Measurements from ENCODE around the gene ATP11A.

The ATP11A gene

GRCh38 chr13:112923962-112924361 is 234.1 kb downstream of the ATP11A start:
- no peak for DNase-seq (ENCODE audit: low read depth in 1 of 2, low spot score in 1 of 2)

DNA sequence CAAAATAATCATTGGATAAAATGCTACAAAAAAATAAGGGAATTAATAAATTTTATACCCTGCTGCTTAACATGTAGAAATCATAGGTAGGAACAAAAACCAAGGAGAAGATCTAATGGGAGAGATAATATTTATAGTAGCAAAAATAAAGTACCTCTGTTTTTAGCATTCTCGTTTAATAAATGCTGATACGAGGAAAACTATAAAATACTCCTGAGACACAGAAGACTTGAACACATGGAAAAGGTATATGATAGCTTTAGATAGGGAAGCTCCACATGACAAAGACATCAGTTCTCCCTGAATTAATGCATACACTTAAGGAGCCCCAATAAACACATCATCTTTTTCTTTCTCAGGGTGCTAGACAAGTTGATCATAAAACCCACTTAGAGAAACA is 234.5 kb downstream of the ATP11A start:
- no peak for DNase-seq (ENCODE audit: low read depth in 1 of 2, low spot score in 1 of 2)

DNA sequence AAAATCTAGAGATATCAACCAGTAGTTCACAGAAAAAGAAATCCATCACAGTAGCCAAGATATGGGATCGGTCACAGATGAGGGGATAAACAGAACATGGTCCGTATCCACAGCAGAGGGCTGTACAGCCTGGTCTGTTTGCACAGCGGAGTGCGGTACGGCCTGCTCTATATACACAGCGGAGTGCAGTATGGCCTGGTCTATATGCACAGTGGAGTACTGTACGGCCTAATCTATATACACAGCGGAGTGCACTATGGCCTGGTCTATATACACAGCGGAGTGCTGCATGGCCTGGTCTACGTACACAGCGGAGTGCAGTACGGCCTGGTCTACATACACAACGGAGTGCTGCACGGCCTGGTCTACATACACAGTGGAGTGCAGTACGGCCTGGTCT is 236.2 kb downstream of the ATP11A start:
- no peak for DNase-seq (ENCODE audit: low read depth in 1 of 2, low spot score in 1 of 2)

DNA sequence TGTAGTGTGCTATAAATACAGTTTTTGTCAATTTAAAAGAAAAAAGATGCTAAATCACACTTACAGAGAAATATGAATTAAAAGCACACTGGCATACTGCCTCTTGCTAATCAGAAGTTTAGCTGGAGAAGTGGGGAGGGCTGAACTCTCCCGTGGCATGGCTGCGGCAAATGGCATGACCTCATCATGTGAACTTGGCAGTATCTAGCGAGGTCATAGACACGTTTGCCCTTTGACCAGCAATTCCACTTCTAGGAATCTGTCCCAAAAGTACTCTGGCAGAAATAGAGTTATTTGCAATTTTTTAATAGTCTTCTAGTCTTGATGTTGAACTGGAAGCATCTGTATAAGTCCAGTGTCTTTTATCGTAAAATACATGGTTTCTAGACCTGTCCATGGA is 237.2 kb downstream of the ATP11A start:
- no peak for DNase-seq (ENCODE audit: low read depth in 1 of 2, low spot score in 1 of 2)

GRCh38 chr13:112928020-112928971 is 238.5 kb downstream of the ATP11A start:
- no peak for DNase-seq (ENCODE audit: low read depth in 1 of 2, low spot score in 1 of 2)

DNA sequence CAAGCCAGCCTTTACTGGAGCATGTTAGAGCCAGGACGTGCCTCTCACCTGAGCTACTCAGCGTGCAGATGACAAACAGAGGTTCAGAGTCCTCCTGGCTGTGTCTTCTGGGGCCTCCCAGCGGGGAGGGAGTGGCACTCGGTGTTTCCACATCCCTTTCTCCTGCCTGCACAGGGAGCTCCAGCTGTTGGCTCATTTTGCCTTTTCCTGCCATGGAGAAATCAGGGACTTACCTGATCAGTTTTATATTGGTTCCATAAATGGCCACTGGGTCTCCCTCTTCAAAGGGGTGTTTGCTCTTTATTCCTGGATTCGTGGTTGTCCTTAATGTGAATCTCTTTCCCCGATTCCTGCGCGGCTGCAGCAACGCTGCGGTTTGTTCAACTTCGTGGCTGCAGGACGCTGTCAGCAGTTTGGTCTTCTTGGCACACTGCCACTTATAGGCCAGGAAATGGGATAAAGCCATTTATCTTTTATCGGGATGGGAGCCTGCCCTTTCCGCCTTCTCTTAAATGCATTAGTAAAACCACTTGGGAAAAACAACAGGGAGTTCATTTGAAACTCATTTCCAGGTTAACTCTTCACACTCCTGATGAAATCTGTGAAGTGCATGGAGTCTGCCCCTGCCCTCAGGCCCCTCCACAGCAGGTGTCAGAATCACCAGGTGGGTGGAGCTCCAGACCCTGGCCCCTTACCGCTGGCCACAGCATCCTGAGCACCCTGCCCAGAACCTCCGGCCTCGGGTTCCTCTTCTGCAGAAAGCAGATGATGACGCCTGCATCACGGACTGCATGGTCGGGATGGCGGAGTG is 239.3 kb downstream of the ATP11A start:
- DNase-seq (ENCODE audit: low read depth in 1 of 2, low spot score in 1 of 2): no peak

DNA sequence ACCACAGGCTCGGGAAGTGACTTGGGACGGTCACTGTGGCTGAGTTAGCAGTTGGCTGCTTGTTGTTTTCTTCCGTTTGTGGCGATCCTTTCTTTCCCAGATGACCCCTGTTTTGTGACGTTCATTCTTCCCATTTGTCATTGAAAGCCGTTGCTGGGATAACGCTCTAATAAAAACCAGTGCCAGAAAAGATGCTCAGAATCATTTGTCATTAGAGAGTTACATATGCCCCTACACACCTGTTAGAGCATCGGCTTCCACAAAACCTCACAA is 239.9 kb downstream of the ATP11A start:
- no peak for DNase-seq (ENCODE audit: low read depth in 1 of 2, low spot score in 1 of 2)

- DNase-seq (ENCODE audit: low read depth in 1 of 2, low spot score in 1 of 2): no peak
Observed at GRCh38 chr13:112930192-112930591, 240.4 kb downstream of the ATP11A start.

DNA sequence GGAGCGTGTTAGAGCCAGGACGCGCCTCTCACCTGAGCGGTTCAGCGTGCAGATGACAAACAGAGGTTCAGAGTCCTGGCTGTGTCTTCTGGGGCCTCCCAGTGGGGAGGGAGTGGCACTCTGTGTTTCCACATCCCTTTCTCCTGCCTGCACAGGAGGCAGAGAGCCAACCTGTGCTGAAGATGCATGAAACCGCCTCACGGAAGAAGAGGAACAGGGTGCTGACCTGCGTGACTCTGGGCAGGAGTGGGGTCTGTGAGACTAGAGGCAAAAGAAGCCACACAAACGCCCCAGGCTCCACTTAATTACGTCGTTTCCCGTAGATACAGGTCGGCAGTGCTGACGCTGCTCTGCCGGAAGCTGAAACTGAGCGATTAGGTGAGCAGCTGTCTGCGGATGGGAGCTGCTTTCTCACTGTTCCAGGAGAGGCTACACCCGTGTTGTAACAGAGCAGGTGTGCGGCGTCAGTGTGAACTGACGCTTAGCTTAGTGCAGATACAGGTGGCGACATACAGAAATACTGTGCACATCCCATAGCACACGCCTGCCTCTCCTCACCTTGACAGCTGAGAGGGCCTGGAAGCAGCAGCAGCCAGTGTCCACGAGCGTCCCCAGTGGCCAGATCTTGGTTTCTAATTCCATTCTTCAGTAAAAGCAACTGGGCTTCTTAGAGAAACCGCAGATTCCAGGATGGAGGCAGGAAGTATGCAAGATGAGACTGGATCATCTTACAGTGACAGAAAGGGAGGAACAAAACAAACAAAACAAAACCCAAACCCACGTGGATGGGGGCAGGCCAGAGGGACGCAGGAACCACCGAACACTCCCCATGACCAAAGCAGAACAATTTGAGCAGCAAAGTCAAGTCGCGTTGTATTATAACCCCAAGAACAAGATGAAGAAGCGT is 241.4 kb downstream of the ATP11A start:
- no peak for DNase-seq (ENCODE audit: low read depth in 1 of 2, low spot score in 1 of 2)

- DNase-seq (ENCODE audit: low read depth in 1 of 2, low spot score in 1 of 2): no peak
Observed at GRCh38 chr13:112932971-112933370, 243.1 kb downstream of the ATP11A start.

- no peak for DNase-seq (ENCODE audit: low read depth in 1 of 2, low spot score in 1 of 2)
Observed at GRCh38 chr13:112933649-112934048, 243.8 kb downstream of the ATP11A start.

GRCh38 chr13:112934078-112934477 is 244.2 kb downstream of the ATP11A start:
- DNase-seq (ENCODE audit: low read depth in 1 of 2, low spot score in 1 of 2): no peak
